Liver (tissue), 9 donors: ENCODE results near the gene PALD1. TPM values are rescaled to one million over a fixed set of nuclear protein-coding genes. Genes with fewer than 3 reads are reported as not detected.

Source experiments
- DNase-seq: peaks from one replicate; pipeline ENCODE4 v3.0.0-alpha.2; 2017; ENCODE audit warnings: low spot score
- H3K27ac ChIP-seq, 2 donors: one replicate each; pipeline ENCODE4 v1.7.0; 2013; ENCODE audit warnings: inconsistent platforms in 2 of 2, low read length in 2 of 2, control low read depth in 1 of 2, low read depth in 1 of 2, mild to moderate bottlenecking in 1 of 2
- H3K27me3 ChIP-seq, 4 donors: one replicate each; pipeline versions ENCODE4 v1.6.1 to v1.7.0; 2013; ENCODE audit warnings: low read length in 3 of 4, inconsistent platforms in 1 of 4, mild to moderate bottlenecking in 1 of 4, moderate library complexity in 1 of 4; ENCODE audit not compliant: control insufficient read depth in 4 of 4, insufficient read depth in 4 of 4
- H3K36me3 ChIP-seq, 4 donors: one replicate each; pipeline versions ENCODE4 v1.6.1 to v1.7.0; 2013; ENCODE audit warnings: low read length in 3 of 4, mild to moderate bottlenecking in 3 of 4, low read depth in 1 of 4, moderate library complexity in 1 of 4; ENCODE audit not compliant: control insufficient read depth in 4 of 4, insufficient read depth in 3 of 4
- H3K4me1 ChIP-seq, 4 donors: one replicate each; pipeline versions ENCODE4 v1.6.1 to v1.7.0; 2013; ENCODE audit warnings: low read length in 3 of 4, mild to moderate bottlenecking in 3 of 4, moderate library complexity in 1 of 4; ENCODE audit not compliant: control insufficient read depth in 4 of 4, insufficient read depth in 4 of 4
- H3K4me3 ChIP-seq, 3 donors: one replicate each; pipeline versions ENCODE4 v1.6.1 to v1.7.0; 2013; ENCODE audit warnings: low read length in 3 of 3, control low read depth in 1 of 3, low read depth in 1 of 3, mild to moderate bottlenecking in 1 of 3
- H3K9ac ChIP-seq, 2 donors: one replicate each; pipeline ENCODE4 v1.7.0; 2013; ENCODE audit warnings: low read length in 2 of 2, mild to moderate bottlenecking in 2 of 2, moderate library complexity in 2 of 2, control low read depth in 1 of 2, low read depth in 1 of 2
- H3K9me3 ChIP-seq, 4 donors: one replicate each; pipeline versions ENCODE4 v1.6.1 to v1.7.0; 2013; ENCODE audit warnings: low read length in 3 of 4; ENCODE audit not compliant: control insufficient read depth in 4 of 4
- ATF3 ChIP-seq: IDR thresholded peaks from 2 replicates; pipeline ENCODE4 v1.6.1; 2016; ENCODE audit warnings: antibody characterized with exemption
- EGR1 ChIP-seq, 2 donors: IDR thresholded peaks; 2 replicates each; pipeline ENCODE4 v1.6.1; 2016 to 2018; ENCODE audit warnings: antibody characterized with exemption in 2 of 2, low read depth in 2 of 2
- FOXA1 ChIP-seq: IDR thresholded peaks from 2 replicates; pipeline ENCODE4 v1.6.1; 2016; ENCODE audit warnings: antibody characterized with exemption
- FOXA2 ChIP-seq: IDR thresholded peaks from 2 replicates; pipeline ENCODE4 v1.6.1; 2016; ENCODE audit warnings: antibody characterized with exemption
- GABPA ChIP-seq, 2 donors: IDR thresholded peaks in 1 of 2; conservative IDR thresholded peaks in 1 of 2; 2 replicates each; pipeline ENCODE4 v1.6.1; 2016; ENCODE audit warnings: antibody characterized with exemption in 2 of 2, mild to moderate bottlenecking in 1 of 2, moderate library complexity in 1 of 2
- HNF4A ChIP-seq, 2 donors: conservative IDR thresholded peaks; 2 replicates each; pipeline ENCODE4 v1.6.1; 2016; ENCODE audit warnings: antibody characterized with exemption in 2 of 2, mild to moderate bottlenecking in 2 of 2
- HNF4G ChIP-seq: IDR thresholded peaks from 2 replicates; pipeline ENCODE4 v1.6.1; 2016; ENCODE audit warnings: antibody characterized with exemption
- JUND ChIP-seq, 2 donors: IDR thresholded peaks; 2 replicates each; pipeline ENCODE4 v1.6.1; 2016; ENCODE audit warnings: antibody characterized with exemption in 2 of 2
- MAX ChIP-seq: IDR thresholded peaks from 2 replicates; pipeline ENCODE4 v1.6.1; 2016; ENCODE audit warnings: antibody characterized with exemption
- NR2F2 ChIP-seq: IDR thresholded peaks from 2 replicates; pipeline ENCODE4 v1.6.1; 2016; ENCODE audit warnings: antibody characterized with exemption
- RAD21 ChIP-seq, 2 donors: IDR thresholded peaks; 2 replicates each; pipeline ENCODE4 v1.6.1; 2016; ENCODE audit warnings: antibody characterized with exemption in 2 of 2, mild to moderate bottlenecking in 2 of 2
- REST ChIP-seq: IDR thresholded peaks from 2 replicates; pipeline ENCODE4 v1.6.1; 2016; ENCODE audit warnings: antibody characterized with exemption, mild to moderate bottlenecking
- RXRA ChIP-seq, 2 donors: IDR thresholded peaks; 2 replicates each; pipeline ENCODE4 v1.6.1; 2017 to 2018; ENCODE audit warnings: antibody characterized with exemption in 2 of 2, mild to moderate bottlenecking in 1 of 2
- SP1 ChIP-seq: IDR thresholded peaks from 2 replicates; pipeline ENCODE4 v1.6.1; 2018; ENCODE audit warnings: antibody characterized with exemption, mild to moderate bottlenecking
- TAF1 ChIP-seq: conservative IDR thresholded peaks from 2 replicates; pipeline ENCODE4 v1.6.1; 2016; ENCODE audit warnings: antibody characterized with exemption, mild to moderate bottlenecking
- YY1 ChIP-seq: IDR thresholded peaks from 2 replicates; pipeline ENCODE4 v1.6.1; 2016; ENCODE audit warnings: antibody characterized with exemption, mild to moderate bottlenecking
- WGBS: extraction: QIAGEN DNeasy Blood & Tissue Kit; methylation state at CpG from one replicate; pipeline ENCODE4 v1.1.7; 2013; 5-methylcytosine and 5-hydroxymethylcytosine counted together
- polyA plus RNA-seq, 2 donors: library from polyadenylated mRNA; stranded (reverse) in 1 of 2; unstranded in 1 of 2; fragments of 200-250 nt in 1 of 2; fragments of >200 nt in 1 of 2; fragmentation: Nextera tagmentation in 1 of 2; extraction: Ambion mirVana in 1 of 2; gene quantifications; one replicate each; pipeline versions ENCODE4 v1.2.1 to v1.2.3, GENCODE V29; 2013 to 2015
- total RNA-seq, 2 donors: library from RNA; depleted of rRNA; stranded (reverse); fragments of >200 nt; gene quantifications; one replicate each; pipeline ENCODE4 v1.2.3, GENCODE V29; 2014
- TF ChIP-seq, protein P1 (sequence below): IDR thresholded peaks from 2 replicates; pipeline ENCODE4 v1.6.1; 2016; ENCODE audit warnings: antibody characterized with exemption
- TF ChIP-seq, protein P2 (sequence below): fragments of 150-350 bp; IDR thresholded peaks from 2 replicates; pipeline ENCODE4 v1.5.1; 2017; ENCODE audit warnings: improper control_type of control experiment, low read depth, low read length; ENCODE audit not compliant: missing input control
- donor health status: healthy.
- donor health status: healthy.
- donor health status: healthy.
- donor health status: healthy.
- donor health status: healthy.

Gene PALD1
- total and polyA plus RNA-seq, 4 donors = 0.72 to 4.2 (median 1.4) TPM

DNA sequence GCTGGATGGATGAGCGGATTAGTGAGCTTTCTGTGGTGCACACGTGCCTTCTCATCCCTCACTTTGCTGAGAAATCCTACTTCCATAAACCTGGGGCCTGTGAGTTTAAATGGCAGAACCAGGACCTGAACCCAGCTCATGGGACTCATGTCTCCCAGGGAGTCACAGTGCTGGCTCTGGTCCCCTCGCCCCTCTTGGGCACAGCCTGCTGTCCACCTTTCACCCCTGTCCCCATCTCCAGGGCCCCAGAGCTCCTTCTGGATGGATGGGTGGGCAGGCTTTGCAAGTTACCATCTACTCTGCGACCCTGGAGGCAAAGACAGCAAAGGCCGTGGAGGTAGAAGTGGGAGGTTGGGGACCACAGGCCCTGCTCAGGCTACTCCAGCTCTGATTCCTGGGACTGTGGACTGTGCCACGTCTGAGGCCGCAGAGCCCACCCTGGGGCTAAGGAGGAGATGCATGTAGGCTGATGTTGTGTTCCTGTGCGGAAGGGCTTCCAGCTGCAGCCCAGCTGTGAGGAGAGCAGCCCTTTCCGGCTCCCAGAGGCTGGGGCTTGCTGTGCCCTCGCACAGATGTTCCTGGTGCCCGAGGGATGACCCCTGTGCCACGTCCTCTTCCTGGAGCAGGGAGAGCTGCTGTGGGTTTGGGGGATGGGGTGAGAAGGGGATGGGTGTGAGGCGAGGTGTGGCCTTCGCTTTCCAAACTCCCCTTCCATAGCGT lies 83.6 kb downstream of the PALD1 start:
- Histone ChIP-seq H3K9me3 (no peaks in the 10 kb centered on the region), H3K36me3 (no peaks in the 10 kb centered on the region), H3K4me3 (no peak overlapping the region), H3K9ac (no peak overlapping the region), H3K27me3 (no peaks in the 10 kb centered on the region), H3K4me1 (peaks cover 0 to 3% (median 0%) of the 10 kb centered on the region in 4 donors), H3K27ac (no peak overlapping the region)
- no peak for DNase-seq
- TF ChIP-seq ATF3 = no peak
- WGBS = 91% methylated on average over 15 of the region's 15 CpGs

- WGBS = 86% methylated on average over 7 of the region's 7 CpGs
- no peaks in the 10 kb centered on the region for H3K36me3 ChIP-seq
- no peak overlapping the region for H3K9ac ChIP-seq
- H3K4me3 ChIP-seq = no peak overlapping the region
- H3K27ac ChIP-seq = no peak overlapping the region
- H3K9me3 ChIP-seq = no peaks in the 10 kb centered on the region
- no peak for TF ChIP-seq EGR1 (IDR thresholded peaks at IDR 0.05; ENCODE audit: low read depth in 2 of 2)
- TF ChIP-seq HNF4A (conservative IDR thresholded peaks at IDR 0.05) = no peak
- TF ChIP-seq HNF4G = no peak
- TF ChIP-seq, protein P1, sequence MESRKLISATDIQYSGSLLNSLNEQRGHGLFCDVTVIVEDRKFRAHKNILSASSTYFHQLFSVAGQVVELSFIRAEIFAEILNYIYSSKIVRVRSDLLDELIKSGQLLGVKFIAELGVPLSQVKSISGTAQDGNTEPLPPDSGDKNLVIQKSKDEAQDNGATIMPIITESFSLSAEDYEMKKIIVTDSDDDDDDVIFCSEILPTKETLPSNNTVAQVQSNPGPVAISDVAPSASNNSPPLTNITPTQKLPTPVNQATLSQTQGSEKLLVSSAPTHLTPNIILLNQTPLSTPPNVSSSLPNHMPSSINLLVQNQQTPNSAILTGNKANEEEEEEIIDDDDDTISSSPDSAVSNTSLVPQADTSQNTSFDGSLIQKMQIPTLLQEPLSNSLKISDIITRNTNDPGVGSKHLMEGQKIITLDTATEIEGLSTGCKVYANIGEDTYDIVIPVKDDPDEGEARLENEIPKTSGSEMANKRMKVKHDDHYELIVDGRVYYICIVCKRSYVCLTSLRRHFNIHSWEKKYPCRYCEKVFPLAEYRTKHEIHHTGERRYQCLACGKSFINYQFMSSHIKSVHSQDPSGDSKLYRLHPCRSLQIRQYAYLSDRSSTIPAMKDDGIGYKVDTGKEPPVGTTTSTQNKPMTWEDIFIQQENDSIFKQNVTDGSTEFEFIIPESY = no peak
- TF ChIP-seq, protein P2, sequence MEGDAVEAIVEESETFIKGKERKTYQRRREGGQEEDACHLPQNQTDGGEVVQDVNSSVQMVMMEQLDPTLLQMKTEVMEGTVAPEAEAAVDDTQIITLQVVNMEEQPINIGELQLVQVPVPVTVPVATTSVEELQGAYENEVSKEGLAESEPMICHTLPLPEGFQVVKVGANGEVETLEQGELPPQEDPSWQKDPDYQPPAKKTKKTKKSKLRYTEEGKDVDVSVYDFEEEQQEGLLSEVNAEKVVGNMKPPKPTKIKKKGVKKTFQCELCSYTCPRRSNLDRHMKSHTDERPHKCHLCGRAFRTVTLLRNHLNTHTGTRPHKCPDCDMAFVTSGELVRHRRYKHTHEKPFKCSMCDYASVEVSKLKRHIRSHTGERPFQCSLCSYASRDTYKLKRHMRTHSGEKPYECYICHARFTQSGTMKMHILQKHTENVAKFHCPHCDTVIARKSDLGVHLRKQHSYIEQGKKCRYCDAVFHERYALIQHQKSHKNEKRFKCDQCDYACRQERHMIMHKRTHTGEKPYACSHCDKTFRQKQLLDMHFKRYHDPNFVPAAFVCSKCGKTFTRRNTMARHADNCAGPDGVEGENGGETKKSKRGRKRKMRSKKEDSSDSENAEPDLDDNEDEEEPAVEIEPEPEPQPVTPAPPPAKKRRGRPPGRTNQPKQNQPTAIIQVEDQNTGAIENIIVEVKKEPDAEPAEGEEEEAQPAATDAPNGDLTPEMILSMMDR = no peak
- no peak for TF ChIP-seq RXRA (IDR thresholded peaks at IDR 0.05)
- TF ChIP-seq TAF1 = no peak
- no peak for TF ChIP-seq JUND (IDR thresholded peaks at IDR 0.05)
- TF ChIP-seq YY1 = no peak
- no peak for TF ChIP-seq ATF3
- TF ChIP-seq SP1 = no peak
- TF ChIP-seq MAX = no peak
- TF ChIP-seq FOXA2 = no peak
- no peak for TF ChIP-seq NR2F2
- no peak for TF ChIP-seq GABPA (IDR thresholded peaks at IDR 0.05 in 1 of 2, conservative IDR thresholded peaks at IDR 0.05 in 1 of 2)
- no peak for TF ChIP-seq REST
- TF ChIP-seq FOXA1 = no peak
- no peak for TF ChIP-seq RAD21 (IDR thresholded peaks at IDR 0.05)
- no peaks in the 10 kb centered on the region for H3K27me3 ChIP-seq
- no peak for DNase-seq
- H3K4me1 ChIP-seq = peaks cover 0 to 3% (median 0%) of the 10 kb centered on the region in 4 donors
Observed at GRCh38 chr10:70563230-70563629, 84.7 kb downstream of the PALD1 start.
